DOHH2 (cell line): ENCODE measurements around the gene FBXL13.
"Not testable (repeated sequence)": the region's sequence is repeated elsewhere in the genome, so short reads cannot be mapped to it uniquely, and the experiment has no call there.

ENCODE experiments used
- H3F3A ChIP-seq: fragments of 200-600 bp; sonication (generic), shearing (Covaris generic); 2 replicates; pipeline ENCODE4 v1.6.0; 2016; ENCODE audit warnings: antibody characterized with exemption, mild to moderate bottlenecking; ENCODE audit not compliant: control insufficient read depth, insufficient read depth
- H3K27ac ChIP-seq: fragments of 200-600 bp; sonication (generic); 2 replicates; pipeline ENCODE4 v1.5.1; 2014; ENCODE audit warnings: low read depth, mild to moderate bottlenecking, low read length, moderate library complexity
- H3K27me3 ChIP-seq: fragments of 200-600 bp; sonication (generic); 2 replicates; pipeline ENCODE4 v1.6.1; 2014; ENCODE audit warnings: mild to moderate bottlenecking, low read length, mixed read lengths; ENCODE audit not compliant: control insufficient read depth
- H3K36me3 ChIP-seq: fragments of 200-600 bp; sonication (generic); 2 replicates; pipeline ENCODE4 v1.6.1; 2014; ENCODE audit warnings: mild to moderate bottlenecking, low read length, moderate library complexity, mixed read lengths; ENCODE audit not compliant: control insufficient read depth
- H3K4me1 ChIP-seq: fragments of 200-600 bp; sonication (generic); 2 replicates; pipeline ENCODE4 v1.6.1; 2014; ENCODE audit warnings: mild to moderate bottlenecking, low read length, mixed read lengths; ENCODE audit not compliant: control insufficient read depth
- H3K4me2 ChIP-seq: fragments of 200-600 bp; sonication (generic); 2 replicates; pipeline ENCODE4 v1.6.0; 2014; ENCODE audit warnings: mild to moderate bottlenecking, low read length, moderate library complexity
- H3K4me3 ChIP-seq: fragments of 200-600 bp; sonication (generic); 2 replicates; pipeline ENCODE4 v1.5.1; 2014; ENCODE audit warnings: mild to moderate bottlenecking, low read length, mixed read lengths
- H3K79me2 ChIP-seq: fragments of 200-600 bp; sonication (generic); 2 replicates; pipeline ENCODE4 v1.6.1; 2014; ENCODE audit warnings: mild to moderate bottlenecking, low read length, mixed read lengths; ENCODE audit not compliant: control insufficient read depth
- H3K9me2 ChIP-seq: fragments of 200-600 bp; sonication (generic); replicated peaks from 2 replicates; pipeline ENCODE4 v1.6.1; 2014; ENCODE audit warnings: mild to moderate bottlenecking, low read length, mixed read lengths; ENCODE audit not compliant: control insufficient read depth
- H3K9me3 ChIP-seq: fragments of 200-600 bp; sonication (generic); 2 replicates; pipeline ENCODE4 v1.6.1; 2014; ENCODE audit warnings: antibody characterized with exemption, low read length, mixed read lengths; ENCODE audit not compliant: control insufficient read depth, insufficient read depth
- H4K20me1 ChIP-seq: fragments of 200-600 bp; sonication (generic); 2 replicates; pipeline ENCODE4 v1.6.0; 2014; ENCODE audit warnings: low read depth, mild to moderate bottlenecking, antibody characterized with exemption, low read length, moderate library complexity; ENCODE audit not compliant: control insufficient read depth, insufficient read depth
- CTCF ChIP-seq: fragments of 200-600 bp; sonication (generic); IDR thresholded peaks from one replicate; pipeline ENCODE4 v1.5.1; 2014; ENCODE audit warnings: antibody characterized with exemption, mild to moderate bottlenecking, low read depth, low read length; ENCODE audit not compliant: poor library complexity, severe bottlenecking
- EZH2phosphoT487 ChIP-seq: fragments of 200-600 bp; sonication (generic); IDR thresholded peaks from 2 replicates; pipeline ENCODE4 v1.6.1; 2017; ENCODE audit warnings: borderline replicate concordance, mild to moderate bottlenecking, antibody characterized with exemption, low read length, moderate library complexity, mixed read lengths

The FBXL13 gene

GRCh38 chr7:103037823-103038739 is 36.5 kb downstream of the FBXL13 start:
- H3F3A ChIP-seq, H3K4me1 ChIP-seq, H3K9me3 ChIP-seq, H3K79me2 ChIP-seq, H3K4me2 ChIP-seq, H3K36me3 ChIP-seq, H3K9me2 ChIP-seq, H3K4me3 ChIP-seq, H3K27ac ChIP-seq, H3K27me3 ChIP-seq, H4K20me1 ChIP-seq: not testable (repeated sequence)

GRCh38 chr7:103037476-103037822 is 37.1 kb downstream of the FBXL13 start:
- no peaks in the 10 kb centered on the region for H3K9me2 ChIP-seq
- no peaks in the 10 kb centered on the region for H4K20me1 ChIP-seq
- no peak overlapping the region for H3K27ac ChIP-seq
- H3K4me3 ChIP-seq = no peak overlapping the region
- no peak overlapping the region for H3K4me2 ChIP-seq
- no peaks in the 10 kb centered on the region for H3K4me1 ChIP-seq
- no peak for TF ChIP-seq EZH2phosphoT487
- TF ChIP-seq CTCF = no peak
- H3K9me3 ChIP-seq = no peaks in the 10 kb centered on the region; the same call in 1 of the 2 replicates
- H3K79me2 ChIP-seq = no peaks in the 10 kb centered on the region
- no peaks in the 10 kb centered on the region for H3F3A ChIP-seq
- no peaks in the 10 kb centered on the region for H3K36me3 ChIP-seq
- no peaks in the 10 kb centered on the region for H3K27me3 ChIP-seq

- not testable (repeated sequence) for H3K9me3 ChIP-seq, H3F3A ChIP-seq, H3K9me2 ChIP-seq
Observed at GRCh38 chr7:103034318-103034717, 40.3 kb downstream of the FBXL13 start.

GRCh38 chr7:103031781-103032180 is 42.8 kb downstream of the FBXL13 start:
- no peaks in the 10 kb centered on the region for H3K36me3 ChIP-seq
- peaks cover 5% of the 10 kb centered on the region; the same call in 1 of the 2 replicates for H3F3A ChIP-seq
- H3K4me1 ChIP-seq = no peaks in the 10 kb centered on the region
- no peaks in the 10 kb centered on the region for H3K9me3 ChIP-seq
- H4K20me1 ChIP-seq = no peaks in the 10 kb centered on the region
- no peak overlapping the region for H3K4me2 ChIP-seq
- TF ChIP-seq CTCF = no peak
- no peak for TF ChIP-seq EZH2phosphoT487
- no peaks in the 10 kb centered on the region for H3K9me2 ChIP-seq
- H3K4me3 ChIP-seq = no peak overlapping the region
- H3K27me3 ChIP-seq = no peaks in the 10 kb centered on the region
- H3K79me2 ChIP-seq = no peaks in the 10 kb centered on the region
- H3K27ac ChIP-seq = no peak overlapping the region

More at GRCh38 chr7:103034318-103034717, 40.3 kb downstream of the FBXL13 start:
- not testable (repeated sequence) for H3K27ac ChIP-seq, H3K27me3 ChIP-seq, H3K4me2 ChIP-seq, H3K4me1 ChIP-seq, H4K20me1 ChIP-seq, H3K79me2 ChIP-seq, H3K36me3 ChIP-seq, H3K4me3 ChIP-seq
